MM.1S (cell line): ENCODE data around the gene GORASP1.

ENCODE experiments used
- CTCF ChIP-seq: fragments of 300-600 bp; sonication (generic); IDR thresholded peaks from 2 replicates; pipeline ENCODE4 v1.5.1; 2016; ENCODE audit warnings: antibody characterized with exemption, low read length, mixed read lengths
- EZH2 ChIP-seq: fragments of 300-600 bp; sonication (generic); optimal IDR thresholded peaks from 2 replicates; pipeline ENCODE3; 2017; ENCODE audit warnings: low read depth, mild to moderate bottlenecking, antibody characterized with exemption, low read length, mixed read lengths

- no peak for TF ChIP-seq CTCF
- no peak for TF ChIP-seq EZH2
Measured at GRCh38 chr3:39125841-39126500, 18.5 kb upstream of the GORASP1 start.
